GM21528 (cell line): Measurements from ENCODE around the gene MAST4.

Experiments
- ATAC-seq: cut with Tn5 transposase; IDR thresholded peaks from one replicate; pipeline ENCODE4 v1.9.1; 2021; ENCODE audit warnings: mild to moderate bottlenecking, moderate library complexity; ENCODE audit not compliant: unreplicated experiment, low FRiP score

The MAST4 gene

DNA sequence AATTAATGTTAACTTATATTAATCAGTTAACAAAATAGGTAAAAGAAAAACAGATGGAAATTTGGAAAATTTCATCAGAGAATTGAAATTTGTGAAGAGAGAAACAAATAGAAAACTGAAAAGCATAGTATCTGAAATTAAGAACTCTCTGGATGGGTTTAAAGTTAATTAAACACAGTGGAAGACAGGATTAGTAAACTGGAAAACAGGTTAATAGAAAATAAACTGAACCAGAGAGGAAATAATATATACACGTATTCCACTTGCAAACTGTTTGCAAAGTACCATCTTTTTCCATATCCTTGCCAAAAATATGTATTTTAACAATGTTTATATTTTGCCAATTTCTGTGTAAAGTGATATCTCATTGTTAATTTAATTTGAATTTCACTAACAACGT, 342.9 kb downstream of the MAST4 start:
- ATAC-seq, result no peak

DNA sequence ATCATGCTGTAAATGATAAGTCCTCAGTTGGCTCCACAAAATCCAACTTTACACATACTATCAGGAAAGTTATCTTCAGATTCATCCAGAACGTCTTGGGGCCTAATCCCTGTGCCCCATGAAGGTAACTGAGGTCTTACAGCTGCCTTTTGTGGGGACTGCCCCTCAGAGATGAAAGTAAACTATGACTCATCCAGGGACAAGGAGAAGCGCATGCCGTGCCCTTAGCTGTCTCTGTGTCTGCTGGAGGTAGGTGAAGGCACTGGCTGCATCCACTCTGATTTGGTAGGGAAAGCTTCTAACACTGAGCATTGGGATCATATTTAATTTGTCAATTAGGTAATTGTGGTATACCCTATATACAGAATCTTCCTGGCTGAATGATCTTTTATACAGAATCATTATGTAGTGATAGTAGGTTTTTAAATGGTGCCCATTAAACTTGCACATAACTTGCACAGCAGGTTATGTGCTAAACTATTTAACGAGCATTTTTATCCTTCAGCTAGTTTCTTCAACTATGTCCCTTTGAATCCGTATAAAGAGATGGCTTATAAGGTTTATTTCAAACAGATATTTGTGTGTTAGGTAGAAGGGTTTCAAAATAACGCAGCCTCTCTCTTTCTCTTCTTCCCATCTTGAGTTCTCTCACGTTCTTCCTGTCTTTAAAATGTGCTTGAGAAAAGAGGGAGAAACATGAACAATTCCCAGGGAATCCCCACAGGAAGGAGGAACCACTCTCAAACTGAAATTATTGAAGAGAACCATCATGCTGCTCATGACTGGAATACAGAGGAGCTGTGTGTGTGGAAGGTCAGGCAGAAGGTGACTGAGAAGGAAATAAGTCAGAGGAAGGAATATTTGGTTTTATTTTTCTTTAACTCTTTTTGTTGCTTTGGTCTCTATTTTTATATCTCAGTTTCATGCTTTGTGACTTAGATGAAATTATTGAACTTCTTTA, 349.5 kb downstream of the MAST4 start:
- no peak for ATAC-seq

DNA sequence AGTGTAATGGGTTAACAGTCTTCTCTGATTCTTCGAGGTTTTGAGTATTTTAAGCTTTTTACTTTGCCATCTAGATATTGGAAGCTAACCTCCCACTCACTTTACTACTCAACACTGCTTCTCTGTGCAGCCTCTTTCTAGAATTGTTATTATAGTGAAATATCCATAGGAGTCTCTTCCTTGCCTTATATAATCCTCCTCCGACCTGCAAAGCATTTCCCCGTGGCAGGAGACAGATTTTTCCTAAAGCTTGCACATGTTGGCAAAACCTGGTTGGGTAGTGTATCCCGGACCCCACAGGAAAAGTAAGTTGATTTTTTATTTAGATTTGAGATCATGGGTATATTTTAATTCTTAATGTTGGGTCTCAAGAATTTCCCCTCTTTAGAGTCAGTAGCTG, 351.3 kb downstream of the MAST4 start:
- no peak for ATAC-seq

DNA sequence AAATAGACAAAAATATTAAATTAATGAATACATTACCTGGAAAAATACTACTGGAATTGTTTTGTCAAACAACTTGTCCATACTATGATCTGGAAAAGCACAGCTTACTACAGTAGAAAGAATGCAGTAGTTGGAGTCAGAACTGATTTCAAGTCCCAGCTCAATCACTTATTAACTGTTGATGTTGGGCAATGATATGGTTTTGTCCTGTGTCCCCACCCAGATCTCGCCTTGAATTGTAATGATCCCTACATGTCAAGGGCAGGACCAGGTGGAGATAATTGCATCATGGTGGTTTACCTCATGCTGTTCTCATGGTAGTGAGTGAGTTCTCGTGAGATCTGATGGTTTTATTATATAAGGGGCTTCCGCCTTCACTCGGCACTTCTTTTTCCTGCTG, 352.9 kb downstream of the MAST4 start:
- ATAC-seq, result no peak

DNA sequence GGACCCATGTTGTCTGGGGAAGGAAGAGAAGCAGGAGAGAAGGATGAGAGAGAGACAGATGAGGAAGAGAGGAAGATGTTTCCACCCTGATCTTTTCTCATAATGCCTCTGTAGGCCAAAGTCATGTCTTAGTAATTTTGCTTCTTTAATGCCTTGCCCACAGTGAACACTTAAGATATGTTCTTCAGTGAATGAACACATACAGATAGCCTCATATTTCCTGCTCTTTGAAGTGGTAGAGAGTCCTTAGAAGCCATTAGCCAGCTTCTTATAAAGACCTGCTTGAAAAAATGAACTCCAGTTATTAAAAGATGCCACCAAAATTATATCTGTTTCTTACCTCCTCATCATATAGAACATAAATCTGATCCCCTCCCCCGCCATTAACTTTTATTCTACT, 356.0 kb downstream of the MAST4 start:
- ATAC-seq, result no peak

DNA sequence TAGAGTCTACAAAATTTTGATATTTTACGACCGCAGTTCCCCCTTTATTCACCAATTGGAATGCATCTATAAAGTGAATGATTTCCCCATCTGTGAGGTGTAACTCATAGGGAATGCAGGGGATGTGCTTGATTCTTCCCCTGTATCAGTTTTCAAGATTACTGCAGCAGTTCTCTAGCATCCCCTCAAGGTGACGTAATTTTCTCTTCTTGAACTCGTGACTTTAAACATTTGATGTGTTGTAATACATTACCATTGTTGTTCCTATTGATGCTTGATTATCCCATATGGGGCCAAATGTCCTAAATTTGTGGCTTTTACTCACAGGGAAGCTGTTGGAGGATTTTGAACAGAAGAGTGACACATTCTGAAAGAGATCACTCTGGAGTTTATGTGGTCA, 360.2 kb downstream of the MAST4 start:
- no peak for ATAC-seq

DNA sequence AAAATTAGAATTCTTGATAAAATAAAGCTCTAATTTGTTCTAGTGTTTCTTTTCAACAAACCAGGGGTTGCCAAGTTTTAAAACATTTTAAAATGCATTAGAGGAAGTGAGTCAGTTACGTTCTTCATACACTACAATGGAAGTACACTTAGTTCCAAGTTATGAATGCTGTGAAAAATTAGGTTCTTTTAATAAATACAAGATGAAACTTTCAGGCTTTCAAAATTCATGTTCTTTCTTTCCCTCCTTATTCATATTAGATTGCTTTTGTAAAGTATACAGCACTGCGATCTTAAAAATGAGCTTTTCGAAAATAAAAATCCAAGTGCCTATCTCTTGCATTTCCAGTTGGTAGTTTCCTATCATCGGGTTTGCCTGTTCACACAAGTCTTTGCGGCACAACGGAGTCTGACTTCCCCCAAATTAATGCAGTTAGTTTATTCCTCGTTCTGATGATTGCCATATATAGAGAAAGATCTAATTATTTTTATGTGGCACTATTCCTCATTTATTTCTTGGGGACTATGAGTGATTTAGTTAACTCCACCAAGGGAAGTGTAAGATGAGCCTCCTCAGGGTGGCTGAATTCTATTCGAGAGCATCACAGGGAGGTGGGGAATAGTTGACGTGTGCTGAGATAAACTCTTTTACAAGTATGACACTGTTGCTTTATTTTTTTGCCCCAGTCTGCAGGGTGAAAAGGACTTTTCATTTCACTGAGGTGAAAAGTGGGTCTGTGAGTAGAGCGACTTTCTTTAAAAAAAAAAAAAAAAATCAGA, 362.2 kb downstream of the MAST4 start:
- no peak for ATAC-seq

DNA sequence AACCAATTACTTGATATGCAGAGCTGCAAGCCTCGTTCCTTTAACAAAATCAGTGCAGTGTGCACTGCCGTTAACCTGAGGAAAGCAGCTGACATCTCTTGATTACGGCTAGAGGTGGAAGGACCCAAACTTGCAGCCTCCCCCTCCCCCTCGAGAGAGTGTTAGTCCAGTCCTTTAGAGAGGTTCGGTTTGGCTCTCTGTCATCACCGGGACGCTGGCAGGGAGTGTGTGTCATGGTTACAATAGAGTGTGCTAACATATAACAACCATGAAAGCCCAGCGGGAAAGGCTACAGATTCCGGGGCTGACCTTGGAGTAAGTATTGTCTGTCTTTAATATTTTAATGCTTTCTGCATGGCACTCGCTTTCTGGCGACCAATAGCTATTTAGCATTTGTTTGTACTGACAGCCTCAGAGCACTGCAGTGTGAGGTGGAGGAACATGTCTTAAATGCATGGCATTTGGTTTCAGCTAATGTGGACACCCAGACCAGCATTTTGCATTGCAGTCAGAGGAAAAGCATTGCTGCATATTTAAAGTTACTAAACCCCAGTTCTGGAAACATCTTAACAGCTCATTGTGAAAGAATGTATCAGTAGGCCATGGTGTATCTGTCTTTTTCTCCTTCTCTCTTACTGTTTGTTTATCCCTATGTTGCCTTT, 362.9 kb downstream of the MAST4 start:
- ATAC-seq, result no peak

DNA sequence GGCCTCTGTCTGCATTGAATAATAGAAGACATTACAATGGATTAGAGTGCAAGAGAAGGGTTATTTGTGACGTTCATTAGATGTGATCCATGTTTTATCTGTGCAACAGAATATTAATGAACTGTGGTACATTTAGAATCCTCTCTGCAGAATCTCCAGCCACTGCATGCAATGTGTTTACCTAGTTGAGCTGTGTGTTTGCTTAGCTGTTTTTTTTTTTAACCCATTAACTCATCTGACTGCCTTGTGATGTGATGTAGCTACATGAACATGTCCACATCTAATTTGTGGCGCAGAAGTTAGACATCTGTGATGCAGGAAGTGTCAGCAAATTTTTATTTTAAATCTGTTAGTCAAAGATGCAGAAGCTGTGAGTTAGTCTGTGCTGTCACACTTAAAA, 363.5 kb downstream of the MAST4 start:
- ATAC-seq, result no peak

DNA sequence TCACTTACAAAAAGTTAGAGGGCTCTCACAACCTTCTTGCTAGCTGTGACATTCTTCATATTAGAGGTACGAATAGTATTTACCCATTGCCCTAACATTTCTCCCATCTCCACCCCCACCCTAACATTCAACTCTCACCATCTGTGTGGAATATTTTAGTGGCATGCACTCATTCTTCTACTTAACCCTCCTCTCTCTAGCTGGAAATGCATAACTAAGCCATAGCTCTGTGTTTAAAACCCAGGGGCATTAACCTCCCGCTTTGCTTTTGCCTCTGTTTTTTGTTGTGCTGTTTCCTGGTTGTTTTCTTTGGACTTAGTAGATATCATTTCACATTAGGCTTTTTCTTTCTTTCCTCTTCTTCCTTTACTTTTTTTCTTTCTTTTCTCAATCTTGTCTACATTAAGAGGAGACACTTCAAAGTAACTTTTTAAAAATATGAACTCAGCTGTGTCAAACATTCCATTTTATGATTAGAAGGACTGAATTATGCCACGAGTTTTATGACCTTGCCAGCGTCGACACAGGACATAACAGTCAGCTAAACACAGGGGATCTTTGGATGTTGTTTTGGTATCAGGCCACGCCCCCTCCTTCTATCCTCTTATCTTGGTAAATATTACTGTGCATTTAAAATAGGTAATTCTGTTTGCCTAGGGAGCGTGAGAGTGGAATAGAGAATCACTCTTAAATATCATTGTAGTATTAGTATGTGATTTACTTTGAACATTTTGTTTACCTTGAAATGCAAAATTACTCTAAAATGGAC, 364.4 kb downstream of the MAST4 start:
- ATAC-seq, result no peak

DNA sequence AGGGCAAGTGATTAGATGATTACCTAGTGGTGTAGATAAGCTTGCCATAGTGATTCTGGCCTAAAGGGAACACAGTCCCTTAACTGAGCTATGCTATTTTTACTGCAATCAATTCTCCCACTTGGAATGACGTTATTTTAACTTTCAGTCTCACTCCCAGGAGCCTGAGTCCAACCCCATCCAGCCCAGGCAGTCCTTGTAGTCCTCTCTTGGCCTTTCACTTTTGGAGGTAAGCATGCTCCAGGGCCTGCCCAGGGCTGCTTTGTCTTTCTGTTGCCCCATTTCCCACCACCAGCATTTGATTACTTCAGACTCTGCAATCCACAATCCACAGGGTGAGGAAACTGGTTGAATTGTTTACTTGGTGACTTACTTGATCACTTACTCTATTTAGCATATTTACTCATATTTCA, 367.4 kb downstream of the MAST4 start:
- ATAC-seq, result no peak

DNA sequence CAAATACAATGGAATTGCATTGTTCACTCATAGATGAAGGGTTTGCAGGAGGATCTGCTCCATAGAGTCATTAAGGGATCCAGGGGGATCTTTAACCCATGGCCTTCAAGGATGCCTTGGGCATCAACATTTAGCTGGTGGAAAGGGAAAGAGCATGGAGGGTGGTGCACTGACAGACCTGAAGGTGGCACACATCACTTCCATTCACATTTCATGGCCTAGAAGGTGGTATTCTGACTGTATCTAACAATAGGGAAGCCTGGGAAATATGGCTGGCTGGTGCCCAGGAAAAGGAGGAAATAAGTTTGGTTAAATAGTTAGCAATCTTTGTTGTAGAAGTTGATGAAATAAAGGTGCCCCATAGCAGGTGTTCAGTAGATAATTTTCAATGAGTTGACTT, 370.2 kb downstream of the MAST4 start:
- no peak for ATAC-seq

DNA sequence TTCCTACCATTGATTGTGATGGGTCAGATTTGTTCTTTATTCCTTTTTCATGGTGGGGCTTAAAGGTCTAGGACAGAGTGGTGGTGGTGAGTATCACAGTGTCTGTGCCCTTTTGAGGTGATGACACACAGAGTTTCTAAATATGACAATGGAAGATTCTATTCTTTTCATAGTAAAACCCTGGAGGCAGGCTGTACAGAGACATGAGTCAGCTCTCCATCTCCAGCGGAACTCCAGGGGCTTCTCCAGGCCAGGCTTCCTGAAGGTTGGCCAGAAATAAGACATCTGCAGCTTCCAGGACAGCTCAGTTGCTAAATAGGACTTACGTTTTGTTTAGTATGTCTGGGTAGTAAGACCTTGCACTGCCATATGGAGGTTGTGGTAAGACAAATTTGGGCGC, 370.9 kb downstream of the MAST4 start:
- no peak for ATAC-seq

DNA sequence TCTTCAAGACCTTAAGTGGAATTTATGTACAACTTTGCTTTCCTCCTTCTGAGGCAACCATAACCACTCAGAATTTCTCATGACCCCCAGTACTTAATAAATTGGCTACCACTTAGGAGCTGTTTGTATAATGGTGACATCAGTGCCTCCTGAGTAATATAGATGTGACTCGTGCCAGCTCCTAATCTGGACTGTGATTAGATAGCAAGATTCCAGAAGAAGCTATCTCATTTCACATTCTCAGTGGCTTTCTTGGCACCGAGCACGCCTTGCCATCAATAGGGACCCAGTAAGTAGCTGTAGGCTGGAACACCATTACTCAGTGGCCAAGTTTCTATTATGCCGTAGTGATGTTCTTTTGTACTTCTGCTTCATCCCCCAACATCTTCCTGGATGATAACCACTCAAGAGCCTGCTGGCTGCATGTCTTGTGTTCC, 371.7 kb downstream of the MAST4 start:
- no peak for ATAC-seq

DNA sequence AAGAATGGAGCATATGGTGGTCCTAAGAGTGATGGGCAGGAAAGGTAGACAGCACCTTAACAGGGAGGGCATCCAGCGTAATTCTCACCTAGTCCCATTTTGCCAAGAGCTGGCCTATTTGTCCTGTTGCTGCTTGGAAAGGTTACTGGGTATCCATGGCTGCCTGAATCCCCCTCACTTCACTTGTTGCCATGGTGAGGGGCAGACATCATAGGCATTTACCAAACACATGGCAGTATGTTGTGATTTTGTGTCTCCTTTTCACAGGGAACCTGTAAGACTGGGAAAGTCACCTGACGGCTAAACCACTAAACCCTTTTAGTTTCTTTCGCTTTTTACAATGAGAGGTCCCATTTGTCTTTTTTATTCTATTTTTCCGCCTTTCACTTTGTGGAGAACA, 373.3 kb downstream of the MAST4 start:
- no peak for ATAC-seq

DNA sequence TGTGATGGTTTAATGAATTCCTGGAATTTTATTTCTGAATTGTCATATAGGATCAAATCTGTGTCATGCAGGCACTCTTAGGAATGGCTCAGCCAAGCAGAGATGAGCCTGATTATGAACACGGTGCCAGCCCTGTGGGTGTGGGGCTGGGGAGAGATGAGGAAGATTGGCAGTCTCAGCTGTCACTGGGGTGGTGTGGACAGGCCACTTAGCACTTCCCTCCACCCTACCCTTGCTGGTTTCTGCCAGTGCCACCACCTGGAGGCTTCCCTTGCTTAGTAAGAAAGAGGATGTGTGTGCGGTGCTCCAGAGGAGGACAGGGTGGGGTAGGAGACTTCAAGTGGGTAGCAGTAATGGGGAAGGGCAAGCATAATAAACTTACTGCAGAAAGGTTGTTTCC, 373.8 kb downstream of the MAST4 start:
- no peak for ATAC-seq

DNA sequence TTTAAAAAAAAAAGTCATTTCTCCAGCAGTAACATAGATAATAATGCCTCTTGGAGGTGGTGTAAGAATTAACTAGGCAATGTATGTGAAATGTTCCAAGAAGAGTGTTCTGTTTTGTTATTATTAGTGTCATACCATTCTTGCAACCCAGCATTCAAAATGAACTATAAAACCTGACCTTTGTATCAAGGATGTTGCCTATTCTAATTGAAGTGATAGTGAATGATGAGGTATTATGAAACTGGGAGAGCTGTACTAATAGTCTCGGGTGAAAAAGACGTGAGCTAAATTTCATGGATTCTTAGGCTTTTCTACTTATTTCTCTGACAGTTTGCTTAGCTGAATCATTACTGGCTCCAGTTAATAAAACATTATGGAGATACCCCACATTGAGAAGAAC, 375.8 kb downstream of the MAST4 start:
- ATAC-seq, result no peak

DNA sequence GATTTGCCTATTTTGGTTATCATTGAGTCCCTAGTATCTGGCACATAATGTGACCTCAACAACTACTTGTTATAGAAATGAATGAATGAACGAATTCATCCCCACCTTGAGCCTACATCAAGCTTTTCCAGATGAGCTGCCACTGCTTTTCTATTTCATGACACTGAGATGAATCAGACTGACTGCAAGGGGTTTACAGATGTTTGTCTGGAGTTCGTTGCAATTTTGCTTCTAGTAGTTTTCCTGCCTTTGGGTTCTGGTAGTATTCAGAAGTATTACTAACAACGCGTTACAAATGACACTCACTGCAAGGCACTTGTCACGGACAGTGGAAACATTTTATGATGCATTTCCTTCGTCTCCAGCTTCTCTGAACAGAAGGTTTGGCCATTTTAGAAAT, 378.1 kb downstream of the MAST4 start:
- no peak for ATAC-seq

DNA sequence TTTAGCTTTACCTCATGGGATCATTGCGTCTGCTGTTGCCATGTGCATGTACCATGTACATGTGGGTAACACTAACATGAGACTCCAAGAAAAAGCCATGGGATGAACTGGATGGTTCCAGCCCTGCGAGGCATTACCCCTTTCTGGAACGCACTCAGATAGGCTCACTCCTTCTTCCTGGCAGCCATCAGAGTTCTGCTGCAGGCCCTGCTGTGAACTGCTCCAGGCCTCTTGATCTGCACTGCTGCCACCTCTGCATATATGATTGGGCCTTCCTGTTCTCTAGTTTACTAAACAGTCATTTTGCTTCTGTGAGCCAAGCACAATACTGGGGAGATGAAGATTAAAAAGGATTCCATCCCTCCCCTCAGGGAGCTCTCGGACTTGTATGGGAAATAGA, 379.9 kb downstream of the MAST4 start:
- ATAC-seq, result no peak

DNA sequence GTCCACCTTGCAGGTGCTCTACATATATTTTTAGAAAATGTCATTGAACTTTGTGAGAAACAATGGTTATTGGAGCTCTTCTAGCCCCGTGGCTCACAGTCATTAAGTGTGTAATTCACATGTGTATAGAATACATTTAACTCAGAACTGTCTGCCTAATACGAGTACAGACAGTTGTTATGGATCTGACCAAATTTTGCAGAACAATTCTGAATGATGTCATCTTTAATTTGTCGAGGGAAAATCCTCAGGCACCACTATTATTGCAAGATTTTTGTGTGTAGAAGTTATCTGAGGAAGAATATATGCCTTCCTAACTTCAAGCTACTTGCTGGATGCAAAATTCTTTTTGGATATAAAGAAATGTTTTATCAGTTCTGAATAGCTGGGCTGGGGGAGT, 383.5 kb downstream of the MAST4 start:
- no peak for ATAC-seq
